Fibroblast of skin of left biceps (primary cell): ENCODE results near the gene PCGF1.

ENCODE experiments used
- DNase-seq, 2 experiments: peaks; one replicate each; pipeline ENCODE4 v3.0.0-alpha.2; 2013; ENCODE audit warnings: low read depth in 2 of 2

The PCGF1 gene

DNA sequence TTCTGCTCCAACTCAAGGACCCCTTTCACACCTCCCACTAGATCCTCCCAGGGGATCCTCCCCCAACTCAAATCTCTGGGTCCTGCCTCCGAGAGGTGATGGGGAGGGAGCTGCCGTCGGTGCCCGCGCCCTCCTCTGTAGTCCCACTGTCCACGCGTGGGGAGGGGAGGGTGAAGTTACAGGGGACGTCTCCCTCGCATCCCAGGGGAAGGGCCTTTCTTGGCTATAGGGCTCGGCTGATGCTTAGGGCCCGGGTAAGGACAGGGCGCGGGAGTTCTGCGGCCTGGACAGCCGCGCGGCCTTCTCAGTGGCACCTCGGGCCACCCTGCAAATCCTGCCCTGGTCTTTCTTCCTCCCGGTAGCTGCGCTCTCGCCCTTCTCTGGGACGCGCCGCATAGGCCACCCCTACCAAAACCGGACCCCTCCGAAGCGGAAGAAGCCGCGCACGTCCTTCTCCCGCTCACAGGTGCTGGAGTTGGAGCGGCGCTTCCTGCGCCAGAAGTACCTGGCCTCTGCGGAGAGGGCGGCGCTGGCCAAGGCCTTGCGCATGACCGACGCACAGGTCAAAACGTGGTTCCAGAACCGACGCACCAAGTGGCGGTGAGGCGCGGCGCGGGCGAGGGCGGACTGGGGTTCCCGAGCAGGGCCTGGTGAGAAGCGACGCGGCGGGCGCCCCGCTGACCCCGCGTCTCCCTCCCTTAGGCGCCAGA, 7.9 kb upstream of the PCGF1 start:
- DNase-seq = no peak

DNA sequence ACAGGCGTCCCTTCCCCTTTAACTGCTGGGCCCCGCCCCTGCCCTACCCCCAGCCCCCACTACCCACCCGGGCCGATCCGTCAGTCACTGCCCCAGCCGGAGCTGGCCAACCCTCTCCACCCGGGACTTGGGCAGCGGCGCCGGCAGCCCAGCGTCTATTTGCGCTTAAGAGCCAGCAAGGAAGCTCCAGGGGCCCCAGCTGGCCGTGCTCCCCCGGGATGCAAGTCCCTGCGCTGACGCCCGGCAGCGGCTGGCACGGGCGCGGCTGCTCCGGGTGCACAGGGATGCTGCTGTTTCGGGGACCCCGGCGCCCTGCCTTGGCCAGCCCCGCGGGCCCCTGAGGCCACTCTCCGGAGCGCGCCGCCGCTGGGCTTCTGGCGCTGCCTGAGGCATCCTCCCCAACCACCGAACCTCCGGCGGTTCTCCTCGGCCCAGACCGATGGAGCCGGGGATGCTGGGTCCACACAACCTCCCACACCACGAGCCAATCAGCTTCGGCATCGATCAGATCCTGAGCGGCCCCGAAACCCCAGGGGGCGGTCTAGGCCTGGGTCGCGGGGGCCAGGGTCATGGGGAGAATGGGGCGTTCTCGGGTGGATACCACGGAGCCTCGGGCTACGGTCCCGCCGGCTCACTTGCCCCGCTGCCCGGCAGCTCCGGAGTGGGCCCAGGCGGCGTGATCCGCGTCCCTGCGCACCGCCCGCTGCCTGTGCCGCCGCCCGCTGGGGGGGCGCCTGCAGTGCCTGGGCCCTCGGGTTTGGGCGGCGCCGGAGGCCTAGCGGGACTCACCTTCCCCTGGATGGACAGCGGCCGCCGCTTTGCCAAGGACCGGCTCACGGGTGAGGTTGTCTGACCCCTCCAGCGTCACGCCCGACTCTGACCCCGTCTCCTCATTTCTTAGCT, 7.1 kb upstream of the PCGF1 start, which contains the start of gene TLX2:
Gene TLX2 (plus strand): TSS at position 83 of the 903 bp plus-strand sequence. CDS start 357 bp downstream, at position 440.
- no peak for DNase-seq

DNA sequence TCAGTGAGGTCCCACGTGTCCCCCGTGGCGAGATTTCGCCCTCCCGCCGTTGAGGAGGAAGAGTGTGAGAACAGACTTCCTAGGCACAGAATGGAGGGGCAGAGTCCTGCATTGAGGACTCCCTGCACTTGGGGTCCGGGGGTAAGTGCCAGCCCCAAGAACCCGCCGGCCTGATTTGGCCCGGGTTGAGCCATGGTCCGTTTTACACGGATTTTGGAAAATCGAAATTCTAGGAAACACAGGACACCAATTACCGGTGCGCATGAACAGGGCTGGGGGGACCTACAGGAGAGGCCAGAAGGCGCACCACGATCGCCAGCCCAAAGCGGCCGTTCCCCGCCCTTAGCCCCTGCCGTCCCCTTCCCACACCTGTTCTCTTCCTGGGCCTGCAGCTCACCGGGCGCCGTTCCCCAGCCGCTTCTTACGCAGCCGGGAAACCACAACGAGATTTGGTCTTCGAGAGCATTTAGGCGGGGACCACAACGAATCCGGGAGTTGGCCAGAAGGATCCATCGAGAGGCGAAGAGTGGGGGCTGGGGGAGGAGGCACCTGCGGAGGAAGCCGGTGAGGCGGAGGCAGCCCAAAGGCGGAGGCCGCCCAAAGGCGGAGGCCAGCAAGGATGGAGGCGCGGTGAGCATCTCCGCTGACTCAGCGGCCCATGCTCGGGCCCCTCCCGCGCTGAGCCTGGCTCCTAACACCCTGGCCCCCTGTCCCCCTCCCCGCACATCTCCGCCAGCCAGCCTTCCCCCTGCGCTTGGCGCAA, 6.3 kb upstream of the PCGF1 start:
- no peak for DNase-seq

DNA sequence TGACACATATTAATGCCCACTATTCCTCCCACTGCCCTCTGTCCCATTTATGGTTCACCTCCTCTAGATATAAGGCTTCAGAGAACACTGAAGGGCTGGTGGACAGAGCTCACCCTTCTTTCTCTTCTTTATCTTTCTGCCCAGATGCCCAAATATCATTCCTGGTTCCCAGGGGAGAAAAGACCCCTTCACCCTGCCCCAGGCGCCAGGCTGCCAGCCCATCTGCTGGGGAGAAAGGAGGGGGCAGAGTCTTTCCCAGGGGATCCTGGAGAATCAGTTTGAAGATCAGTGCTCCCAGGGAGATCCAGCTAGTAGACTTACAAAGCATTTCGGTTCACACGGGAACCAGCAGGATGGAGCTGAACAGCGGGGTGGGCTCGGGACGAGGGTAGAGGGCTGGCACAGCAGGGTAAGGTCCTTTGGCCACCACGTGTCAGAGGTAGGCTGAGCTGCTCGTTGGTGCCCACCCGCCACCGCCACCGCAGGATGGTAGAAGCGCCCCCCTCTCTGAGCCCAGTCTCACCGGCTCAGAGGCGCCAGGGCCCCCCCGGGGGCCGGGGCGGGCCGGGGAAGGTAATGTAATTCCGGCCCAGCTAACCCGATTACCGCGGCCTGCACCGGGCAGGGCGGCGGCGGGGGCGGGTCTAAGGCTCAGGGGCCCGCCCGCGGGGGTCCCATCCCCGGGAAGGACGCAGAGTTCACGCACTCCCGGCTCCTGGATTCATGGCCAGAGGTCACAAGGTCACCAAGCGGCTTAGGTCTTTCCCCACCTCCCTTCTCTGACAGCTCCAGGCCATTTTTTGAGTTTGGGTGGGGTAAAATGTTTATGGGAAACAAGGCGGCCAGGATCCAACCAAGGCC, 5.5 kb upstream of the PCGF1 start:
- DNase-seq = no peak

DNA sequence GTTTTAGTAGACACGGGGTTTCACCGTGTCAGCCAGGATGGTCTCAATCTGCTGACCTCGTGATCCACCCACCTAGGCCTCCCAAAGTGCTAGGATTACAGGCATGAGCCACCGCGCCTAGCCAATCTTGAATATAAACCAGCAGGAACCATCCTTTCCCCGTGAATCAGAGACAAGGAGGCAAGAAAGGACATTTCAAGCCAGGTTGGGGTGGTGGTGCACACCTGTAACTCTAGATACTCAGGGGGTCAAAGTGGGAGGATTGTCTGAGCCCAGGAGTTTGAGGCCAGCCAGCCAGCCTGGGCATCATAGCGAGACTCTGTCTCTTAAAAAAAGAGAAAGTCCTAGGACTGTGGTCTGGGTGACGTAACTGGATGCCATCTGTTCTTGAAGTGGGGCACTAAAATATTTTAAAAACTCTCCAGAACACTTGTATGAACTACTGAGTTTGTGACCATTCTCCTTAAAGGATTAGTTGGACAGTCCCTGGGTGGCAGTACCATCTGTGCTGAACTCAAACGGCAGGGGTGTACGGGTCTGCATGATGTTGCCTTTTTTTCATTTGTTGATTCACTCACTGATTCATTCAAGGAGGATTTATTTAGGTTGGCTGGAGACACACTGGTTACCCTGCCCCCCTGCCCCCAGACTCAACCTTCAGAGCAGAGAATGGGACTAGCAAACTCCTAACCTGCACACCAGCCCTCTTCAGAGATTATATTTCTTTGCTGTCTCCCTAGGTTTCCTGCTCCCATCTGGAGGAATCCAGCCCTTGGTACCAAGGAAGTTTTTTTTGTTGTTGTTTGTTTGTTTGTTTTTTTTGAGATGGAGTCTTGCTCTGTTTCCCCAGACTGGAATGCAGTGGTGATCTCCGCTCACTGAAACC, 3.9 kb upstream of the PCGF1 start:
- no peak for DNase-seq

DNA sequence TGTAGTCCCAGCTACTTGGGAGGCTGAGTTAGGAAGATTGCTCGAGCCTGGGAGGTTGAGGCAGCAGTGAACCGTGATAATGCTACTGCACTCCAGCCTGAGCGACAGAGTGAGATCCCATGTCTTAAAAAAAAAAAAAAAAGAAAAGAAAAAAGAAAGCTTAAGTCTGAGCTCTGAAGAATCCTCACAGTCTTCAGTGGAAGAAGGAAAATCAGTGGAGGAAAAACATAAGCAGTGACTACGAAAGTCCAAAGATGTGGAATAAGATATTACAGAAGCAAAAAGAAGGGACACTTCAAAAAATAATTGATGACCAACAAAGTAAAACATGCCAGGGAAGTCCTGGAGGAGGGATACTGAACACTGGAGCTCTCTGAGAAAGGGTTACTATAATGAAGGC, 2.8 kb upstream of the PCGF1 start:
- no peak for DNase-seq

DNA sequence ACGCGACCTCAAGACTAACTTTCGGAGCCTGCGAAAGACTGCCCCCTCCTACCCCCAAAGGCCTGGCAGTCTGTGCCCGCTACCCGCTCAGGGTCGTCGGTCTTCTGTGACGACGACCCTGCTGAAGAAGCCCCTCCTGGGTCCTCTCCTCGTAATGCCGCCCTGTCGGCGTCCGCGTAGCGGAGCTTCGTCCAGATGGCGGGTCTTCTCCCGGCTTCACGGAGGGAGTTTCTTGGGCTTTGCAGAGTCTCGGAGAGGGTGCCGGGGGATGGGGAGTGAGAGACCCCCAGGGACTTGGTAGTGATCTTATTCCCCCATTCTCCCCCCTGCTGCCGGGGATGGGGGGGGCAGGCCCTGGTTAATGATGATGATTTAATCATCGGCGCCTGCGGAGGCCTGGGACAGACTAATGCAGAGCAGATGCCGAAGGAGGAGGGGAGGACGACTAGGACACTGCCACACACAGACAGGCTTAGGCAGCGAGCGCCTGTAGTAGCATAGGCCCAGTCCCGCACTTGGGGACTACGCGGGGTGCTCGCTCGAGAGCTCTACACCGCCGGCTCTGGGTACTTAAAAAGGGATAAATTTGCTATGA, 528 bp upstream of the PCGF1 start:
- peak; percentile 75 to 78 for DNase-seq

DNA sequence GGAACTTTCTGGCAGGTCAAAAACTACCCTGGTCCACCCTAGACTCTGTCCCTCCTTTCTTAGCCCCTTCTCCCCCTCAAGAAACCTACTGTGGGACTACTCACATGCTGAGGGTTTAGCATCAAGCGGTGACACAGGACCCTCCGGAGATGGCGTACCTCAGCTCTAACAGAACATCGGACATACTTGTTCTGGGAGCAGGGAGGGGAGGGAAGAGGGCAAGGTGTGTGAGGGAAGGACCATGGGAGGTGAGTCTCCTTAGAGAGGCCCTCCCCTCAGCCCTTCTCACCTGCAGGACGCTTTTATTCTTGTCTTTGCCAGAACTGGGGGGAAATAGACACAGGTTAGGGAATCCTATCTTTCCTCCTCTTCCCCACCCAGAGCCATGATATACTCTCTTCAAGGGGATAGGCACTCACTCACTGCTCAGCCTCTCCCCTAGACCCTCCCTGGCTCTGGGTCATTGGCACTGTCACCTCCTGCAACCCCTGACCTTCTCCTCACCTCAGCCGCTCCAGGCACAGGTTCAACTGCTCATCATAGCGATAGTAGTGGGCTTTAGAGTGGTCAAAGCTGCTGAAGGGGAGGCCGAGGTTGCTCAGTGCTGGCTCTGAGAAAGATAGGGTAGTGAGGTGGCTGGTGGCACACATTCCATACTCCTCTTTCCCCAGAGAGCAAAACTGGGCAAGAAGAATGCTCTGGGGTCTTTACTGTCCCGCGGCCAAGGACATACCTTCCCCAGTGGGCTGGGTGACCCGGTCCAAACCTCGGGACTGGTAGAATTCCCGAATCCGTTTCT, 1.8 kb downstream of the PCGF1 start:
- DNase-seq = no peak

DNA sequence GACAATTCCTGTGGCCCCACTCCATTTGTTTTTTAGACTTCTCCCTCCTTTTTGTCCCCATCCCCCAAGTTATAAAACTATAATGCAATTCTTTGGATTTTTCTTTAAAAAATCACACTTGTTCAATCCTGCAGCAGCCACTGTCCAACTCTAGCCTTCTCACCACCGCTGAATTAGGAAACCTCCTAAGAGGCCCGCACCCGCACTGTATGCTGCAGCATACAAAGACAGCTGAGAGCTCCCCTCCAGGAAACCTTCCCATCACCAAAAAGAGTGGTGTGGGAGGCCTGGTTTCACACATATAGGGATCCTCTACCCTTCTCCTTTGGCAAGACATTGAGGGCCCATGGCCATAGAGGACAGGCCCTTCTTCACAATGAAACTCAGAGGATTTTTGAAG, 2.9 kb downstream of the PCGF1 start:
- no peak for DNase-seq

DNA sequence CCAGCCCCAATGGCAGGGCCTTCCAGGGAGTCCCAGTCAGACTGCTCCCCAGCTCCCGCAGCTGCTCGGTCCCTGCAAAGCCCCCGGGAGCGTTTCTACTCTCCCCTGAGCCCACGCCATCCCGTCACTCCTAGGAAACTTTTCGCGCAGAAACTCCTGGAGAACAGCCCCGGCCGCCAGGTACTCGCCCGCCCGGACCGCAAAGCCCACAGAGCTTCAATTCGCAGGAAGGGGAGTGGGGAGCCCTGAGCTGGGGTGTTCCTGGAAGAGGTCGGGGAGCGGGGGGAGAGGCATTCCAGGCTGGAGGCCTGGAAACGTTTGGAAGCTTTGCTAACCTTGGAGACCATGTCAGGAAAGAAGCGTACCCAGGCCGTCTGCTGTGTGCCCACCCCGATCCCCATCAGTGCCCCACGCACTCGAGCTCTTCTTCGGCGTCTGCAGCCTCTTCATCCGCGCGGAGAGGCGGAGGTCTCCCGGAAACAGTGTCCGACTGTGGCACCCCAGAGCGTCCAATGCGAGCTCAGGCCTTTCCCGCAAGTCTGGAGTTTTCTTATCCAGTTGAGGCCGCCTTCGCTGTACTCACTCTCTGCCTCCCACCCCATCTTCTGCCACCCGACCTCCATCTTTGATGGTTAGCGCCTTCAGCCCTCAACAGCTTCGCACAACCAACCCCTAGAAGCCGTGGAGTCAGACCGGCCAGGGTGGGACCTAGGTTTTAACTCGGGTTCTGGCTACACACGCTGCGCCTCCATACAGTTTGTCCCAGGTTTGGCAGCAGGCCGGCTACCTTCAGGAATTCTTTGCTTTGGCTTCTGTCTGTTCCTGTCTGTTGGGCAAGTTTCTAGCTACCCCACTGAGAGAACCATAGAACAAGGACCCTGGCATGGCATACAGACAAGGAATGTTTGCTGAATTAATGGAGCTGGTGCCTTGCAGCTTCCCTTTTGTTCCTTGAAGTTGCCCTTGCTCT, 3.7 kb downstream of the PCGF1 start:
- DNase-seq = no peak

DNA sequence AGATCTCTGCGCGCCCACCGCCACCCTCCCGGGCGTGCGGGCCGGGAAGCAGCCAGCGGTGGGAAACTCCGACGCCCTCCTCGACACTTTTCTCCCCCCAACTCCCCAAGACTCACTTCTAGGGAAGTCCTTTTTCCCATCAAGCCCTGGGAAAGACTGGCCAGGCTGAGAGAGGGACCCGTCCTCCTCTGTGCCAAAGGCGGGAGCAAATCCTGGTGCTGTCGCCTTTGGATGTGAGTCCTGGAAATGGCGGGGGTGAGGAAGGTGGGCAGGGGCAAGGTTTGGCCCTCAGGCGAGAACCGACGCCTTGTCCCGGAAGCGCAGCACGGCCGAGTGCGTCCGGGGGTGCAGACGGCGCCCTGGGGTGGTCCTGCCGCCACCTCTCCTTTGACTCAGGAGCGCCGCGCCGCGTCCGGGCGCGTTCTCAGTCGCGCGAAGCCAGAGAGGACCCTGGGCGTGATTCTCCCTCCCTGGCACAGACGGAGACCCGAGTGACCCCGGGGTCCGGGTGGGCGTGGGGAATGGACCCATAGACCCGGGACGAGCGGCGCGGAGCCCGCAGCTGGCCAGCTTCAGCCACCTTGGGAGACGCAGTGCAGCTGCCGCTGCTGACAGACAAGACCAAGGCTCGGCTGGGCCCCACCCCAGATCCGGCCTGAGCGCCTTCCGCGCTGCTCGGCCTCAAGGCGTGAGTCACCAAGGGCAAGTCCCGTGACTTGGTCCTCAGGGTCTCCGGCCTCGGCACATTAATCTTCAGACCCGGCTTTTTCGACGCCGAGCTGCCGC, 4.6 kb downstream of the PCGF1 start:
- DNase-seq = no peak

DNA sequence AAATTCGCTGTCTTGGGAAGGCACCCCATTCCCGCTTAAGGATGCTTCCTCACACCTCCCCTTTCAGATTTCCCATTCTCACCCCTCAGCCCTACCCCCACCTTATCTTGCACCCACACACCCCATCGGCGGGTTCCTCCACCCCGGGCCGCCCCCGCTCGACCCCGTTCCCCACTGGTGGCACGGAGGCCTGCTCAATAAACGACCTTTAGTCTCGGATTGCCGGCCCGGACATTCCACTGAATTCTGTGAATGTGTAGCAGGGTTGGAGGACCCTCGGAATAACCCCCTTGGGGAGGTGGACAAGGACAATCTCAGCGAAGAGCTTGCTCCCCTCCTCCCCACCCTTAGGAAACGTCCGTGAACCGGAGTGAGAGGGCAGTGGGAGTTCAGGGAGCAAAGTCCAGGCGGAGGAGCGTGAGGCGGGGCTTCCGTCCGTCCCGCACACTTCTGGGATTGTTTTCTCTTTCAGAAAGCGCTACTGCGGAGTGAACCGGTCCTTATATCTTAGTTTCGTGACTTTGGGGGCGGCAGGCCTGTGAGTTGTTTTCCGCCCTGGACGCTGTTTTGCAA, 5.3 kb downstream of the PCGF1 start:
- no peak for DNase-seq

DNA sequence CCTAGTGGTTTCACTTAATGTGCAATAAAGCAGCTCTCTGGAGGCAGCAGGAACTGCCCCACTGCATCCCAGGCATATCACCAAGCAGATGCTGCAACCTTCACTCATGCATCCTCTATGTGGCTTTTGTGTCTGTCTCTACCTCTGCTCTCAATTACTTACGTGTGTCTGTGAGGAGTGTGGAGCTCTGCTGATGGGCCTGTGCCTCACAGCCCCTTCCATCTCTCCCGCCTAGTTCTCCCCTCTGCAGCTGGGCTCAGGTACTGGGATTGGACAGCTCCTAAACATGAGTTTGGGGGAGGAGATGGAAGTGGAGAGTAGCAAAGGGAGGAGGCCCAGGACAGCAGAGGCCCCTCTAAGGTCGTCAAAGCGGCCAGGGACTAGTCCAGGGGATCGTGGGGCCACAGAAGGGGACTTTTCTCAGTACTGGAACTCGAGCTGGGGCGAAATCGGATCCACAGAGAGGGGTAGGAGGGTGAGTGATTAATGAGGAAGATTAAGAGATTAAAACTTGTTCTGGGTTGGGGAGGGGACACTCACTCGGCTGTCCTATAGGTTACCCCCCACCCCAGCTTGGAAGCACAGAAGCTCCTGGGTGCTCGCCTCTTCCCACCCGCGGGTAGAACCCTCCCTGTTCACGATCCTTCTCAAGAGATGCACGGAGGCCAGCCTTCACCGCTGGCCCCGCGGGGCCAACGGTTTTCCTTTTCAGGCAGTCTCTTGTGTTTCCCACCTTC, 6.0 kb downstream of the PCGF1 start:
- DNase-seq = no peak

DNA sequence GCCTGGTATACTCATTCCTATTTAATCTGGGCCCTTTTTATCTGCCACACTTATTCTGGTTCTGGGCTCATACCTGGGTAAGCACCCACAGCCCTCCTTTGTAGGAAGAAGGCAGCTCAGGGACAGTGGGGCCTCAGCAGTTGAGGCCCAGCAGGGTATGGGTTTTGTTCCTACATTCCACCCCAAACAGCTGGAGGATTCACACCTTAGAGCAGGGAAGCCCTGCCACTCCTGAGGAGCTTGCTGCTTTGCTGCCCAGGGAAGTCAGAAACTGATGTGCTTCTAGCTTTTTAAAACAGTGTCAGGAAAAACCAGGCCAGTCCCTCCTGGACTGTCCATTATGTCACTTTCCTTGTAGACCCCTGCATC, 6.9 kb downstream of the PCGF1 start:
- no peak for DNase-seq

DNA sequence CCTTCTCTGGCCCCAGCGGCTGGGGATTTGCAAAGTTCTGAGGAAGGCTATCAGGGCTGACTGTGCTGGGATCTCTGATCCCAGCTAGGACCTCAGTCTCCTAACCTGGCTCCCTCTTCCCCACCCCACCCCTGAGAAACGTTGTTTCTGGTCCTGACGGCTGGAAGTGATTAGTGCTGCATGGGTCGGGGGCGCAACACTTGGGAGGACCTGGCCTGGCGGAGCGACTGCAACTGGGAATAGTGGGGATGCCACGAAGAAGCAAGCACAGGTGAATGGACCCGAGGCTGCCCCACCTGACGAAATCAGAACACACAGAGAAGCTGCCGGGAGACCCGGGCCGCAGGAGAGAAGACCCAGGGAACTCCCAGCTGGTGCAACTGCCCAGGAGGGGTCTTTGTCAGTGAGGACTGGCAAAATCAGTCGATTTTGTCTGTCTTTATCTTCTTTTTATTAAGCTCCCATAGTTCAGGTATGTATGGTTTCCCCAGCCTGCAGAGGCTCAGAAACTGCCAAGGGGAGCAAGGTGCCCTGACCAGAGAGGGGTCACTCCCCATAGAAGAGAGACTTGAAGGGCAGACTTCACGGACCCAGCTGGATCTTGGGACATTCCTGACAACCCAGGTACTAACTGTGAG, 7.4 kb downstream of the PCGF1 start:
- no peak for DNase-seq
